ENCODE measurements around the gene CBFB.

DNA sequence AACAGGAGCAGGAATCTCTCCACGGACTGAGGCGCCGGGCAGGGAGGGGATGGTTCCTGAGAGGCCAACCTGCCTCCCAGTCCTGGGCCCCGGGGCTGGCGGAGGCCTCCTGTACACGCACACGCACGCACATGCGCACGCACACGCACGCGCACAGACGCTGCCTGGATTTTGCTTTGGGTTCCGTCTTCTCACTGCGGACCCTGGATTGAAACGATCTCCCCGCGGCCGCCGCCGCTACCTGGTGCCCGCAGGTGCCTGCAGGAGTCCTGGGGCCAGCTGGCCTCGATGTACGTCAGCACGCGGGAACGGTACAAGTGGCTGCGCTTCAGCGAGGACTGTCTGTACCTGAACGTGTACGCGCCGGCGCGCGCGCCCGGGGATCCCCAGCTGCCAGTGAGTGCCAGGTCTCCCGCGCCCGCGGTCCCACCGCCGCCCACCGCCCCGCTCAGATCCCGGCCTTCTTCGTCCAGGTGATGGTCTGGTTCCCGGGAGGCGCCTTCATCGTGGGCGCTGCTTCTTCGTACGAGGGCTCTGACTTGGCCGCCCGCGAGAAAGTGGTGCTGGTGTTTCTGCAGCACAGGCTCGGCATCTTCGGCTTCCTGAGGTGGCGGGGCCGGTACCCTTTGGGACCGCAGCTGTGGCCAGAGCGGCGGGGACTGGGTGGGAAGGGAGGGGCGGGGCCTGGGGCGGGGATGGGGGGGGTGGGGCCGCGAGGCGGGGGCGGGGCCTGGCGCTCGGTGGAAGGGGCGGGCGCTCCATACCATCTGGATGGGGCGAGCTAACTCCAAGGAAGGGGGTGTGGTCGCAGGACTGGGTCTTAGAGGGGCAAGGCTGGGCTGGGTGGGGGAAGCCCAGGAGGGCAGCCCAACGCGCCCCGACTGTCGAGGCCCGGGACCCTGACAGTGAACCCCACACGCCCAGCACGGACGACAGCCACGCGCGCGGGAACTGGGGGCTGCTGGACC lies 28.3 kb upstream of the CBFB start:
- no peak for TF ChIP-seq GATA2 (IDR thresholded peaks at IDR 0.05; ENCODE audit: low read depth, low read length)
- no peak for TF ChIP-seq GATA3 (IDR thresholded peaks at IDR 0.05; ENCODE audit: low read depth, low read length)
